Stimulated activated CD8-positive, alpha-beta memory T cell treated with anti-CD3 and anti-CD28 coated beads, Interleukin-15, amount 100 ng/mL, for 4 hours (primary cell): ENCODE data around the gene GPC6.

Experiments
- DNase-seq, 2 donors: peaks; one replicate each; pipeline ENCODE4 v3.0.0-alpha.2; 2020; ENCODE audit warnings: low read depth in 2 of 2

The GPC6 gene

GRCh38 chr13:93834051-93834450, 607.4 kb downstream of the GPC6 start:
- no peak for DNase-seq

- DNase-seq: no peak
Measured at GRCh38 chr13:93843082-93843481, 616.5 kb downstream of the GPC6 start.

- DNase-seq: no peak
Measured at GRCh38 chr13:93847162-93847561, 620.6 kb downstream of the GPC6 start.

- DNase-seq: no peak
Measured at GRCh38 chr13:93848247-93848646, 621.6 kb downstream of the GPC6 start.

- DNase-seq: no peak
Measured at GRCh38 chr13:93851236-93851635, 624.6 kb downstream of the GPC6 start.

- DNase-seq: no peak
Measured at GRCh38 chr13:93853912-93854311, 627.3 kb downstream of the GPC6 start.

- no peak for DNase-seq
Measured at GRCh38 chr13:93857126-93857525, 630.5 kb downstream of the GPC6 start.

GRCh38 chr13:93859716-93860115, 633.1 kb downstream of the GPC6 start:
- no peak for DNase-seq

- no peak for DNase-seq
Measured at GRCh38 chr13:93861818-93862217, 635.2 kb downstream of the GPC6 start.

GRCh38 chr13:93862259-93862658, 635.7 kb downstream of the GPC6 start:
- DNase-seq: no peak

- DNase-seq: no peak
Measured at GRCh38 chr13:93865235-93865634, 638.6 kb downstream of the GPC6 start.

GRCh38 chr13:93867481-93867880, 640.9 kb downstream of the GPC6 start:
- DNase-seq: no peak

GRCh38 chr13:93872376-93872775, 645.8 kb downstream of the GPC6 start:
- DNase-seq: no peak

- DNase-seq: no peak
Measured at GRCh38 chr13:93872786-93873347, 646.3 kb downstream of the GPC6 start.

- DNase-seq: no peak
Measured at GRCh38 chr13:93875547-93875946, 648.9 kb downstream of the GPC6 start.

GRCh38 chr13:93876236-93876635, 649.6 kb downstream of the GPC6 start:
- DNase-seq: no peak

- DNase-seq: no peak
Measured at GRCh38 chr13:93878675-93879074, 652.1 kb downstream of the GPC6 start.

- no peak for DNase-seq
Measured at GRCh38 chr13:93881411-93881810, 654.8 kb downstream of the GPC6 start.

- no peak for DNase-seq
Measured at GRCh38 chr13:93882086-93882651, 655.6 kb downstream of the GPC6 start.

GRCh38 chr13:93889430-93889951, 662.9 kb downstream of the GPC6 start:
- DNase-seq: no peak

GRCh38 chr13:93899981-93900380, 673.4 kb downstream of the GPC6 start:
- no peak for DNase-seq

GRCh38 chr13:93900731-93901130, 674.1 kb downstream of the GPC6 start:
- DNase-seq: no peak

- DNase-seq: no peak
Measured at GRCh38 chr13:93903909-93904308, 677.3 kb downstream of the GPC6 start.

- DNase-seq: no peak
Measured at GRCh38 chr13:93915269-93915809, 688.7 kb downstream of the GPC6 start.
